ENCODE results near the gene MUC12. TPM values are rescaled to one million over a fixed set of nuclear protein-coding genes. Genes with fewer than 3 reads are reported as not detected.

The MUC12 gene
- total RNA-seq, 1 experiment from 2014 or later = 0.54 TPM

GRCh38 chr7:100952641-100953040 lies 16.7 kb upstream of the MUC12 start:
- DNase-seq (ENCODE audit: low spot score) = no peak

GRCh38 chr7:100957832-100958421 lies 11.4 kb upstream of the MUC12 start:
- peak; percentile 61 for DNase-seq (ENCODE audit: low spot score)

- peak; percentile 3 for DNase-seq (ENCODE audit: low spot score)
Measured at GRCh38 chr7:100959894-100960293, 9.5 kb upstream of the MUC12 start.

- no peak for DNase-seq (ENCODE audit: low spot score)
Measured at GRCh38 chr7:100962537-100962936, 6.8 kb upstream of the MUC12 start.

GRCh38 chr7:100963386-100963785 lies 6.0 kb upstream of the MUC12 start:
- DNase-seq (ENCODE audit: low spot score) = peak; percentile 7

GRCh38 chr7:100963874-100964273 lies 5.5 kb upstream of the MUC12 start:
- DNase-seq (ENCODE audit: low spot score) = peak; percentile 7

- peak; percentile 16 for DNase-seq (ENCODE audit: low spot score)
Measured at GRCh38 chr7:100964630-100965029, 4.7 kb upstream of the MUC12 start.

GRCh38 chr7:100965045-100965722 lies 4.2 kb upstream of the MUC12 start:
- peak; percentile 14 for DNase-seq (ENCODE audit: low spot score)

GRCh38 chr7:100965723-100966541 lies 3.4 kb upstream of the MUC12 start:
- DNase-seq (ENCODE audit: low spot score) = peak; percentile 69

- DNase-seq (ENCODE audit: low spot score) = no peak
Measured at GRCh38 chr7:100966542-100967291, 2.6 kb upstream of the MUC12 start.

- no peak for DNase-seq (ENCODE audit: low spot score)
Measured at GRCh38 chr7:100967292-100967863, 2.0 kb upstream of the MUC12 start.

- DNase-seq (ENCODE audit: low spot score) = no peak
Measured at GRCh38 chr7:100968031-100968430, 1.3 kb upstream of the MUC12 start.

- no peak for DNase-seq (ENCODE audit: low spot score)
Measured at GRCh38 chr7:100968650-100969049, 715 bp upstream of the MUC12 start.

GRCh38 chr7:100971111-100972001 lies 2.0 kb downstream of the MUC12 start:
- DNase-seq (ENCODE audit: low spot score) = peak; percentile 10

GRCh38 chr7:100972002-100972347 lies 2.6 kb downstream of the MUC12 start:
- no peak for DNase-seq (ENCODE audit: low spot score)

- DNase-seq (ENCODE audit: low spot score) = peak; percentile 68
Measured at GRCh38 chr7:100974021-100974420, 4.7 kb downstream of the MUC12 start.

GRCh38 chr7:100975371-100975821 lies 6.0 kb downstream of the MUC12 start:
- DNase-seq (ENCODE audit: low spot score) = no peak

GRCh38 chr7:100978300-100978699 lies 8.9 kb downstream of the MUC12 start:
- no peak for DNase-seq (ENCODE audit: low spot score)

- DNase-seq (ENCODE audit: low spot score) = peak; percentile 48
Measured at GRCh38 chr7:100983451-100984187, 14.3 kb downstream of the MUC12 start.
